Neutrophil (primary cell): Measurements from ENCODE around the gene XPNPEP1.

ENCODE experiments used
- H3K27ac ChIP-seq: fragments of 200-600 bp; sonication (generic); 2 replicates; pipeline ENCODE4 v1.5.1; 2016; ENCODE audit warnings: mild to moderate bottlenecking, moderate library complexity
- H3K27me3 ChIP-seq: fragments of 200-600 bp; sonication (generic); 2 replicates; pipeline ENCODE4 v1.6.0; 2016; ENCODE audit warnings: mild to moderate bottlenecking
- H3K36me3 ChIP-seq: fragments of 200-600 bp; sonication (generic); 2 replicates; pipeline ENCODE4 v1.5.1; 2017
- H3K4me1 ChIP-seq, 2 experiments: fragments of 200-600 bp in 1 of 2; sonication (generic) in 1 of 2; 1 replicate in 1 of 2; 2 replicates in 1 of 2; pipeline versions ENCODE4 v1.5.1 to v1.6.1; 2013 to 2016; ENCODE audit warnings: low read depth in 1 of 2, low read length in 1 of 2, mild to moderate bottlenecking in 1 of 2, moderate library complexity in 1 of 2; ENCODE audit not compliant: control insufficient read depth in 1 of 2, insufficient read depth in 1 of 2
- H3K4me3 ChIP-seq, 2 experiments: fragments of 200-600 bp in 1 of 2; sonication (generic) in 1 of 2; 1 replicate in 1 of 2; 2 replicates in 1 of 2; pipeline ENCODE4 v1.5.1; 2013 to 2016; ENCODE audit warnings: low read depth in 1 of 2, low read length in 1 of 2, mild to moderate bottlenecking in 1 of 2, moderate library complexity in 1 of 2
- H3K9me3 ChIP-seq: fragments of 200-600 bp; sonication (generic); 2 replicates; pipeline ENCODE4 v1.5.1; 2016
- TF ChIP-seq, protein P1 (sequence below): fragments of 200-600 bp; sonication (generic); IDR thresholded peaks from 2 replicates; pipeline ENCODE4 v1.5.1; 2016; ENCODE audit warnings: antibody characterized with exemption

Gene XPNPEP1

GRCh38 chr10:109820620-109821405 is 102.5 kb downstream of the XPNPEP1 start:
- Histone ChIP-seq H3K4me1 (no peaks in the 10 kb centered on the region), H3K36me3 (no peaks in the 10 kb centered on the region), H3K9me3 (no peaks in the 10 kb centered on the region), H3K4me3 (no peak overlapping the region), H3K27me3 (no peaks in the 10 kb centered on the region), H3K27ac (no peak overlapping the region)
- TF ChIP-seq, protein P1, sequence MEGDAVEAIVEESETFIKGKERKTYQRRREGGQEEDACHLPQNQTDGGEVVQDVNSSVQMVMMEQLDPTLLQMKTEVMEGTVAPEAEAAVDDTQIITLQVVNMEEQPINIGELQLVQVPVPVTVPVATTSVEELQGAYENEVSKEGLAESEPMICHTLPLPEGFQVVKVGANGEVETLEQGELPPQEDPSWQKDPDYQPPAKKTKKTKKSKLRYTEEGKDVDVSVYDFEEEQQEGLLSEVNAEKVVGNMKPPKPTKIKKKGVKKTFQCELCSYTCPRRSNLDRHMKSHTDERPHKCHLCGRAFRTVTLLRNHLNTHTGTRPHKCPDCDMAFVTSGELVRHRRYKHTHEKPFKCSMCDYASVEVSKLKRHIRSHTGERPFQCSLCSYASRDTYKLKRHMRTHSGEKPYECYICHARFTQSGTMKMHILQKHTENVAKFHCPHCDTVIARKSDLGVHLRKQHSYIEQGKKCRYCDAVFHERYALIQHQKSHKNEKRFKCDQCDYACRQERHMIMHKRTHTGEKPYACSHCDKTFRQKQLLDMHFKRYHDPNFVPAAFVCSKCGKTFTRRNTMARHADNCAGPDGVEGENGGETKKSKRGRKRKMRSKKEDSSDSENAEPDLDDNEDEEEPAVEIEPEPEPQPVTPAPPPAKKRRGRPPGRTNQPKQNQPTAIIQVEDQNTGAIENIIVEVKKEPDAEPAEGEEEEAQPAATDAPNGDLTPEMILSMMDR = no peak

- TF ChIP-seq, protein P1 = no peak
- no peaks in the 10 kb centered on the region for H3K4me1 ChIP-seq
- H3K27me3 ChIP-seq = no peaks in the 10 kb centered on the region
- H3K4me3 ChIP-seq = no peak overlapping the region
- no peak overlapping the region for H3K27ac ChIP-seq
- no peaks in the 10 kb centered on the region for H3K36me3 ChIP-seq
- no peaks in the 10 kb centered on the region for H3K9me3 ChIP-seq
Observed at GRCh38 chr10:109819807-109820206, 103.5 kb downstream of the XPNPEP1 start.
